HepG2 (cell line): ENCODE data around the gene SGIP1. TPM values are rescaled to one million over a fixed set of nuclear protein-coding genes. Genes with fewer than 3 reads are reported as not detected.

Experiments
- ATAC-seq: fragments of 200-7000 bp; cut with Tn5 transposase; 3 replicates; pipeline ENCODE4 v1.9.1; 2020; ENCODE audit warnings: mild to moderate bottlenecking, moderate library complexity
- BruUV-seq: library from RNA; stranded (reverse); fragments of 400-500 nt; replicated peaks from 2 replicates; lab custom pipeline; 2021; lab: Mats Ljungman, UMichigan
- CTCF ChIA-PET: fragments of 300-600 bp; formaldehyde crosslinking; extraction: SDS; loops from one replicate; lab custom pipeline; 2021; ENCODE audit warnings: low total read pairs, inconsistent platforms, low intra/inter-chr PET ratio; lab: Yijun Ruan, JAX
- POLR2A ChIA-PET: fragments of 350-600 bp; sonication (Branson Sonifier 250); formaldehyde crosslinking; loops from one replicate; lab custom pipeline; 2020; ENCODE audit warnings: antibody characterized with exemption, inconsistent platforms; lab: Yijun Ruan, JAX
- DNase-seq: peaks from one replicate; pipeline ENCODE4 v3.0.0-alpha.2; 2015; ENCODE audit warnings: low spot score
- FAIRE-seq: peaks from 3 replicates; lab custom pipeline; 2011; peaks lifted over from hg19 to GRCh38; lab: Jason Lieb, UNC
- H2AFZ ChIP-seq: one replicate; pipeline ENCODE4 v1.6.1; 2011; ENCODE audit warnings: low read length, inconsistent platforms
- H3K27ac ChIP-seq: fragments of 300-600 bp; 3 replicates; pipeline ENCODE4 v1.8.0; 2011; ENCODE audit warnings: mixed run types, mild to moderate bottlenecking, mixed read lengths, low read length, inconsistent platforms; ENCODE audit not compliant: insufficient read depth; ENCODE audit errors: extremely low read length
- H3K27me3 ChIP-seq, 2 experiments: fragments of 200-600 bp in 1 of 2; 2 replicates in 1 of 2; 3 replicates in 1 of 2; pipeline versions ENCODE4 v1.6.0 to v1.8.0; 2011; ENCODE audit warnings: low read length in 2 of 2, mild to moderate bottlenecking in 2 of 2, moderate library complexity in 2 of 2, inconsistent platforms in 1 of 2; ENCODE audit not compliant: insufficient read depth in 2 of 2, control insufficient read depth in 1 of 2
- H3K36me3 ChIP-seq, 2 experiments: fragments of 200-600 bp in 1 of 2; replicated peaks in 1 of 2; 2 replicates in 1 of 2; 3 replicates in 1 of 2; pipeline versions ENCODE4 v1.5.1 to v1.8.0; 2011; ENCODE audit warnings: low read length in 2 of 2, inconsistent platforms in 1 of 2; ENCODE audit not compliant: insufficient read depth in 2 of 2, control insufficient read depth in 1 of 2
- H3K4me1 ChIP-seq: 2 replicates; pipeline ENCODE4 v1.5.1; 2012; ENCODE audit warnings: low read length, inconsistent platforms; ENCODE audit not compliant: insufficient read depth
- H3K4me2 ChIP-seq: 2 replicates; pipeline ENCODE4 v1.6.0; 2011; ENCODE audit warnings: low read depth, low read length, inconsistent platforms
- H3K4me3 ChIP-seq, 3 experiments: fragments of 200-600 bp in 1 of 3; sonication (generic), shearing (Covaris generic) in 1 of 3; replicated peaks in 1 of 3; 2 replicates each; pipeline ENCODE4 v1.5.1; 2011 to 2016; ENCODE audit warnings: low read length in 3 of 3, inconsistent platforms in 2 of 3, low read depth in 2 of 3, mild to moderate bottlenecking in 2 of 3, control low read depth in 1 of 3, mixed read lengths in 1 of 3; ENCODE audit not compliant: insufficient read depth in 1 of 3
- H3K79me2 ChIP-seq: one replicate; pipeline ENCODE4 v1.6.1; 2011; ENCODE audit warnings: low read length, inconsistent platforms; ENCODE audit not compliant: insufficient read depth
- H3K9ac ChIP-seq: 2 replicates; pipeline ENCODE4 v1.6.0; 2011; ENCODE audit warnings: mild to moderate bottlenecking, low read depth, low read length, inconsistent platforms; ENCODE audit not compliant: insufficient read depth
- H3K9me3 ChIP-seq: 2 replicates; pipeline ENCODE4 v1.5.1; 2012; ENCODE audit warnings: mild to moderate bottlenecking, low read length
- H4K20me1 ChIP-seq: 2 replicates; pipeline ENCODE4 v1.6.0; 2011; ENCODE audit warnings: inconsistent platforms, mild to moderate bottlenecking, low read length, moderate library complexity; ENCODE audit not compliant: insufficient read depth
- ELF1 ChIP-seq: sonication (generic); formaldehyde crosslinking; IDR thresholded peaks from 2 replicates; pipeline ENCODE4 v1.4.0; 2020; ENCODE audit warnings: missing genetic modification reagents
- EP300 ChIP-seq, 3 experiments: sonication (generic) in 1 of 3; formaldehyde crosslinking in 1 of 3; IDR thresholded peaks; 2 replicates each; pipeline versions ENCODE4 v1.5.1 to v1.6.1; 2011 to 2020; ENCODE audit warnings: low read depth in 2 of 3, low read length in 2 of 3, borderline replicate concordance in 1 of 3, improper control_type of control experiment in 1 of 3, mild to moderate bottlenecking in 1 of 3, missing genetic modification reagents in 1 of 3, moderate library complexity in 1 of 3
- FOSL2 ChIP-seq: sonication (generic); formaldehyde crosslinking; IDR thresholded peaks from 2 replicates; pipeline ENCODE4 v1.4.0; 2020; ENCODE audit warnings: missing genetic modification reagents
- HBP1 ChIP-seq: IDR thresholded peaks from 2 replicates; pipeline ENCODE4 v1.6.1; 2016; ENCODE audit warnings: low read depth, control low read depth
- HOMEZ ChIP-seq: IDR thresholded peaks from 2 replicates; pipeline ENCODE4 v1.6.1; 2016; ENCODE audit warnings: low read depth
- NONO ChIP-seq, 2 experiments: fragments of 450-650 bp in 1 of 2; sonication (generic) in 1 of 2; formaldehyde crosslinking in 1 of 2; IDR thresholded peaks in 1 of 2; conservative IDR thresholded peaks in 1 of 2; 2 replicates each; pipeline versions ENCODE4 v1.6.1 to v1.8.0; 2017 to 2022; ENCODE audit warnings: mild to moderate bottlenecking in 1 of 2, missing genetic modification reagents in 1 of 2, moderate library complexity in 1 of 2
- PAXIP1 ChIP-seq: sonication (generic); formaldehyde crosslinking; conservative IDR thresholded peaks from 2 replicates; pipeline ENCODE4 v1.4.0; 2020; ENCODE audit warnings: mild to moderate bottlenecking, missing genetic modification reagents, moderate library complexity
- RFX5 ChIP-seq: IDR thresholded peaks from 2 replicates; pipeline ENCODE4 v1.6.1; 2011; ENCODE audit warnings: low read depth, low read length, improper control_type of control experiment
- SKI ChIP-seq: fragments of 450-650 bp; IDR thresholded peaks from one replicate; pipeline ENCODE4 v1.6.1; 2018; ENCODE audit warnings: mild to moderate bottlenecking; ENCODE audit not compliant: partially characterized antibody
- TRIM24 ChIP-seq: sonication (generic); formaldehyde crosslinking; IDR thresholded peaks from 2 replicates; pipeline ENCODE4 v1.8.0; 2022; ENCODE audit warnings: mild to moderate bottlenecking, missing genetic modification reagents
- UBTF ChIP-seq: sonication (generic); formaldehyde crosslinking; IDR thresholded peaks from 2 replicates; pipeline ENCODE4 v1.4.0; 2020; ENCODE audit warnings: mild to moderate bottlenecking, missing genetic modification reagents
- ZNF251 ChIP-seq: sonication (generic); formaldehyde crosslinking; IDR thresholded peaks from 2 replicates; pipeline ENCODE4 v1.9.0; 2021; ENCODE audit warnings: mild to moderate bottlenecking, missing genetic modification reagents
- ZSCAN25 ChIP-seq: sonication (generic); formaldehyde crosslinking; IDR thresholded peaks from 2 replicates; pipeline ENCODE4 v1.8.0; 2022; ENCODE audit warnings: mild to moderate bottlenecking, missing genetic modification reagents
- ZSCAN5A ChIP-seq: sonication (generic); formaldehyde crosslinking; IDR thresholded peaks from 2 replicates; pipeline ENCODE4 v1.8.0; 2022; ENCODE audit warnings: mild to moderate bottlenecking, missing genetic modification reagents, borderline replicate concordance
- WGBS: methylation state at CpG from one replicate; pipeline ENCODE4 v1.1.6; 2017; ENCODE audit warnings: low lambda C conversion rate; 5-methylcytosine and 5-hydroxymethylcytosine counted together
- in situ Hi-C: cut with HindIII; loops from 2 replicates; pipeline ENCODE4 v1.10.0; 2017; ENCODE audit warnings: low pct_unique_long_range_greater_than_20kb; ENCODE audit not compliant: extremely low pct_ligation_motif_present
- intact Hi-C: fragments of 100-400 bp; cut with micrococcal nuclease; formaldehyde crosslinking; loops from one replicate; pipeline ENCODE4 v1.10.0; 2022; ENCODE audit not compliant: unreplicated experiment
- polyA plus RNA-seq, 8 experiments: library from polyadenylated mRNA; depleted of rRNA in 3 of 8; stranded (reverse) in 7 of 8; unstranded in 1 of 8; fragments of >200 nt; fragmentation: Illumina TruSeq in 4 of 8; extraction: Trizol in 4 of 8; gene quantifications; 2 replicates each; pipeline versions ENCODE4 v1.2.1 to v1.2.3, GENCODE V29; 2011 to 2016; ENCODE audit warnings: low read depth in 4 of 8, missing spikeins in 1 of 8, mixed read lengths in 1 of 8; ENCODE audit not compliant: insufficient read depth in 1 of 8
- total RNA-seq, 5 experiments: library from RNA; depleted of rRNA; stranded (reverse); fragments of >200 nt; fragmentation: Illumina TruSeq; extraction: Trizol; gene quantifications; 2 replicates each; pipeline ENCODE4 v1.2.3, GENCODE V29; 2016; ENCODE audit warnings: low read depth in 1 of 5

SGIP1 gene
- total and polyA plus RNA-seq, 2 of the 13 experiments (the other 11 are each of a cell fraction or from before 2014, with no cell fraction given): not detected

DNA sequence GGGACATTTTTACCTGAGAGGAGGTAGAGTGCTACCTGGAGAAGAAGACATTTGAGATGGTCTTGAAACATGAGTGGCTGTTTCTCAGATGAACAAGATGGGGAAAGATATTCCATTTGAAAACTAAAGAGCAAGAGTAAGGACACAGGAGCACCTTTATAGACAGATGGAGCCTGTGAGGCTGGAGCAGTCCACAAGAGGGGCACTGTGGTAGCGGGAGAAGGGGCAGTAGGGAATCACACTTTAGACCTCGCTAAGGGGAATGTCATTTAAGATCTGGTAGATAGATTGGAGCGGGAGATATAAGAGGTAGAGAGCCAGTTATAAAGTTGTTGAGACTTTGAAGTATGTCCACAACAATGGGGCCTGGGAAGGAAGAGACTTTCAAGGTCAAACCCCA is 241.7 kb downstream of the SGIP1 start:
- H3K79me2 ChIP-seq: no peaks in the 10 kb centered on the region
- H2AFZ ChIP-seq: no peak overlapping the region
- no peak overlapping the region for H3K9ac ChIP-seq
- in situ Hi-C loops (no loop called here), intact Hi-C loops (no loop called here)
- ChIA-PET POLR2A (no interaction called here), CTCF (no interaction called here)
- ATAC-seq: no peak
- no peaks in the 10 kb centered on the region for H4K20me1 ChIP-seq
- no TSS peak for BruUV-seq
- no peak overlapping the region for H3K4me2 ChIP-seq
- H3K36me3 ChIP-seq: no peaks in the 10 kb centered on the region
- H3K4me3 ChIP-seq: no peak overlapping the region
- no peaks in the 10 kb centered on the region for H3K9me3 ChIP-seq
- 22% methylated on average over 3 of the region's 3 CpGs for WGBS
- no peak overlapping the region for H3K27ac ChIP-seq
- no peak for FAIRE-seq
- no peak for DNase-seq
- no peaks in the 10 kb centered on the region for H3K27me3 ChIP-seq
- H3K4me1 ChIP-seq: no peaks in the 10 kb centered on the region
- TF ChIP-seq EP300 (IDR thresholded peaks at IDR 0.05; ENCODE audit: low read depth in 2 of 2, low read length in 2 of 2): no peak
- TF ChIP-seq EP300 (CRISPR knock-in tag; IDR thresholded peaks at IDR 0.05; ENCODE audit: borderline replicate concordance): no peak
- TF ChIP-seq ZSCAN25 (CRISPR knock-in tag): no peak
- TF ChIP-seq SKI: no peak
- no peak for TF ChIP-seq UBTF (CRISPR knock-in tag)
- no peak for TF ChIP-seq PAXIP1 (CRISPR knock-in tag)
- no peak for TF ChIP-seq HOMEZ
- no peak for TF ChIP-seq ZNF251 (CRISPR knock-in tag)
- TF ChIP-seq ELF1: no peak
- no peak for TF ChIP-seq ZSCAN5A
- TF ChIP-seq NONO (IDR thresholded peaks at IDR 0.05): no peak
- TF ChIP-seq NONO (CRISPR knock-in tag; conservative IDR thresholded peaks at IDR 0.05): no peak
- no peak for TF ChIP-seq RFX5
- no peak for TF ChIP-seq HBP1 (CRISPR knock-in tag)
- no peak for TF ChIP-seq TRIM24 (CRISPR knock-in tag)
- no peak for TF ChIP-seq FOSL2 (CRISPR knock-in tag)
